ENCODE measurements around the gene SLC28A1. TPM values are rescaled to one million over a fixed set of nuclear protein-coding genes. Genes with fewer than 3 reads are reported as not detected.

Gene SLC28A1
- polyA plus RNA-seq, 1 donor (not counting 4 experiments of a cell fraction or from before 2014, with no cell fraction given), result not detected

DNA sequence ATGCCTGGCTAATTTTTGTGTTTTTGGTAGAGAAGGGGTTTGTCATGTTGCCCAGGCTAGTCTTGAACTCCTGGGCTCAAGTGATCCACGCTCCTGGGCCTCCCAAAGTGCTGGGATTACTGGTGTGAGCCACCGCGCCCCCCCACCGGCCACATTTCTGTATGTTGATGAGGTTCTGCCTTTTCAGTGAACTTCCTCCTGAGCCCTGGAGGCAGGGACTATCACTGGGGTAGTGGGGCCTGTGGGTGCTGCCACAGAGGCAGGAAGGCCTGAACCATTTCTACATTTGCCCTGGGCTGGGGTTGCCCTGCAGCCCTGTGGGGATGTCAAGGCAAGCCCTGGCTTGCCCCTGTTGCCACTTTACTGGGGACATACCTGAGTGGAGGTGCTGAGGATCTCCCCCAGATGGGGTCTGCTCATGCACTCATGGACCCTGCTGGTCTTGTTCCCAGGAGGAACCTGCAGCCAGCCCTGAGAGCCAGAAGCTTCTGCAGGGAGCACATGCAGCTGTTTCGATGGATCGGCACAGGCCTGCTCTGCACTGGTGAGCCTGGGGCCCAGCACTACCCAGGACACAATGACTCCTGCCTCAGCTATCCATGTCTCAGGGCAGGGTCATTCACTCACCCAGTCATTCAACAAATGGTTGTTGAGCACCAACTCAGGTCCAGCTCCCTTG, 5.7 kb downstream of the SLC28A1 start:
- no peak for DNase-seq (ENCODE audit: low read depth, low spot score)
- FAIRE-seq, result no peak
- no peak overlapping the region for H3K9ac ChIP-seq (ENCODE audit: control insufficient read depth, extremely low read depth, insufficient read depth, low read length)
- no peaks in the 10 kb centered on the region for H3K9me3 ChIP-seq (ENCODE audit: control insufficient read depth, low read depth, low read length)
- no peaks in the 10 kb centered on the region for H3K79me2 ChIP-seq (ENCODE audit: control insufficient read depth, insufficient read depth, low read length)
- no peaks in the 10 kb centered on the region for H3K27me3 ChIP-seq (ENCODE audit: control insufficient read depth, extremely low read depth, insufficient read depth, low read length)
- no peaks in the 10 kb centered on the region for H3K36me3 ChIP-seq (ENCODE audit: control insufficient read depth in 2 of 2, extremely low read depth in 1 of 2, insufficient read depth in 2 of 2, low read length in 2 of 2)
- H3K9me1 ChIP-seq (ENCODE audit: control insufficient read depth, extremely low read depth, insufficient read depth, low read length), result no peaks in the 10 kb centered on the region
- H3K4me2 ChIP-seq (ENCODE audit: control insufficient read depth, extremely low read depth, insufficient read depth, low read depth, low read length), result no peak overlapping the region
- dilution Hi-C loops (cut with MboI; ENCODE audit: extremely low pct_ligation_motif_present, low sequenced_read_pairs), result no loop called here
- no peaks in the 10 kb centered on the region for H3K4me1 ChIP-seq (ENCODE audit: control insufficient read depth, extremely low read depth, insufficient read depth, low read length)
- no peak overlapping the region for H3K4me3 ChIP-seq (ENCODE audit: control insufficient read depth in 2 of 3, extremely low read depth in 1 of 3, insufficient read depth in 2 of 3, low read depth in 1 of 3, low read length in 3 of 3)
- no peak overlapping the region for H2AFZ ChIP-seq (ENCODE audit: control insufficient read depth, low read length)
- H4K20me1 ChIP-seq (ENCODE audit: control insufficient read depth, extremely low read depth, insufficient read depth, low read length), result no peaks in the 10 kb centered on the region
- no peak for TF ChIP-seq EZH2 (IDR thresholded peaks at IDR 0.05; ENCODE audit: low read length)
- TF ChIP-seq, protein P1, sequence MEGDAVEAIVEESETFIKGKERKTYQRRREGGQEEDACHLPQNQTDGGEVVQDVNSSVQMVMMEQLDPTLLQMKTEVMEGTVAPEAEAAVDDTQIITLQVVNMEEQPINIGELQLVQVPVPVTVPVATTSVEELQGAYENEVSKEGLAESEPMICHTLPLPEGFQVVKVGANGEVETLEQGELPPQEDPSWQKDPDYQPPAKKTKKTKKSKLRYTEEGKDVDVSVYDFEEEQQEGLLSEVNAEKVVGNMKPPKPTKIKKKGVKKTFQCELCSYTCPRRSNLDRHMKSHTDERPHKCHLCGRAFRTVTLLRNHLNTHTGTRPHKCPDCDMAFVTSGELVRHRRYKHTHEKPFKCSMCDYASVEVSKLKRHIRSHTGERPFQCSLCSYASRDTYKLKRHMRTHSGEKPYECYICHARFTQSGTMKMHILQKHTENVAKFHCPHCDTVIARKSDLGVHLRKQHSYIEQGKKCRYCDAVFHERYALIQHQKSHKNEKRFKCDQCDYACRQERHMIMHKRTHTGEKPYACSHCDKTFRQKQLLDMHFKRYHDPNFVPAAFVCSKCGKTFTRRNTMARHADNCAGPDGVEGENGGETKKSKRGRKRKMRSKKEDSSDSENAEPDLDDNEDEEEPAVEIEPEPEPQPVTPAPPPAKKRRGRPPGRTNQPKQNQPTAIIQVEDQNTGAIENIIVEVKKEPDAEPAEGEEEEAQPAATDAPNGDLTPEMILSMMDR (optimal IDR thresholded peaks at IDR 0.05 in 1 of 3, IDR thresholded peaks at IDR 0.05 in 1 of 3, conservative IDR thresholded peaks at IDR 0.05 in 1 of 3; ENCODE audit: extremely low read depth in 1 of 3, insufficient read depth in 2 of 3, low read length in 3 of 3), result no peak
- H3K27ac ChIP-seq (ENCODE audit: control insufficient read depth, insufficient read depth, low read length), result no peak overlapping the region

DNA sequence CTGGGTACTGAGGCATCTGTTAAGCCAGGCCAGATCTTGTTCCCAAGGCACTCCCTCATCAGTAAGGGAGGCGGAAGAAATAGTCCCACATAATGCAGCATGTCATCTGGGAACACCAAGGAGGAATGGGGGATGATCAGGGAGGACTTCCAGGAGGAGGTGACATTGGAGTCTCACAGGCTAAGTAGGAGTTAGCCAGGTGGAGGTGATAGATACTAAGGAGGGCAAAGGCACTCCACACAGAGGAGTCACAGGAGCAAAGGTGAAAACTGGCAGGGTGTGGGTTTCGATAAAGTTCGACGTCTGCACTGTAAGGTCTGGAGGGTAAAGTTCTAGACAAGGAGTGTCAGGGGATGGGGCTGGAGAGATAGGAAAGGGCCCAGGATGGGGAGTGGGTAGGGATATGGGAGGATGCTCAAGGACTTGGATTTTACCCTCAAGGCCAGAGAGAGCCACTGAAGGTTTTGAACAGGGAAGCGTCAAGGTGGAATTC, 6.3 kb downstream of the SLC28A1 start:
- no peak for FAIRE-seq
- no peaks in the 10 kb centered on the region for H3K27me3 ChIP-seq (ENCODE audit: control insufficient read depth, extremely low read depth, insufficient read depth, low read length)
- dilution Hi-C loops (cut with MboI; ENCODE audit: extremely low pct_ligation_motif_present, low sequenced_read_pairs), result no loop called here

More for the DNA sequence above, 6.3 kb downstream of the SLC28A1 start:
- Histone ChIP-seq H3K79me2 (ENCODE audit: control insufficient read depth, insufficient read depth, low read length) (no peaks in the 10 kb centered on the region), H3K36me3 (ENCODE audit: control insufficient read depth in 2 of 2, extremely low read depth in 1 of 2, insufficient read depth in 2 of 2, low read length in 2 of 2) (no peaks in the 10 kb centered on the region), H4K20me1 (ENCODE audit: control insufficient read depth, extremely low read depth, insufficient read depth, low read length) (no peaks in the 10 kb centered on the region), H3K4me1 (ENCODE audit: control insufficient read depth, extremely low read depth, insufficient read depth, low read length) (no peaks in the 10 kb centered on the region), H3K9me1 (ENCODE audit: control insufficient read depth, extremely low read depth, insufficient read depth, low read length) (no peaks in the 10 kb centered on the region), H3K9ac (ENCODE audit: control insufficient read depth, extremely low read depth, insufficient read depth, low read length) (no peak overlapping the region), H3K4me3 (ENCODE audit: control insufficient read depth in 2 of 3, extremely low read depth in 1 of 3, insufficient read depth in 2 of 3, low read depth in 1 of 3, low read length in 3 of 3) (no peak overlapping the region), H3K4me2 (ENCODE audit: control insufficient read depth, extremely low read depth, insufficient read depth, low read depth, low read length) (no peak overlapping the region), H3K9me3 (ENCODE audit: control insufficient read depth, low read depth, low read length) (no peaks in the 10 kb centered on the region), H2AFZ (ENCODE audit: control insufficient read depth, low read length) (no peak overlapping the region), H3K27ac (ENCODE audit: control insufficient read depth, insufficient read depth, low read length) (no peak overlapping the region)
- no peak for DNase-seq (ENCODE audit: low read depth, low spot score)
- TF ChIP-seq EZH2 (IDR thresholded peaks at IDR 0.05; ENCODE audit: low read length), result no peak
- TF ChIP-seq, protein P1 (optimal IDR thresholded peaks at IDR 0.05 in 1 of 3, IDR thresholded peaks at IDR 0.05 in 1 of 3, conservative IDR thresholded peaks at IDR 0.05 in 1 of 3; ENCODE audit: extremely low read depth in 1 of 3, insufficient read depth in 2 of 3, low read length in 3 of 3), result no peak

Measured in keratinocyte (primary cell).